HG03432 (cell line): ENCODE data around the gene HDGFL3.

Experiments used
- ATAC-seq: cut with Tn5 transposase; IDR thresholded peaks from one replicate; pipeline ENCODE4 v1.9.1; 2021; ENCODE audit warnings: mild to moderate bottlenecking, moderate library complexity; ENCODE audit not compliant: unreplicated experiment

The HDGFL3 gene

GRCh38 chr15:83132861-83133523, 74.6 kb downstream of the HDGFL3 start:
- no peak for ATAC-seq

GRCh38 chr15:83129791-83130190, 77.8 kb downstream of the HDGFL3 start:
- ATAC-seq: no peak

GRCh38 chr15:83127547-83128150, 80.0 kb downstream of the HDGFL3 start:
- ATAC-seq: no peak

- ATAC-seq: no peak
Measured at GRCh38 chr15:83123529-83123928, 84.1 kb downstream of the HDGFL3 start.

- no peak for ATAC-seq
Measured at GRCh38 chr15:83119968-83120581, 87.5 kb downstream of the HDGFL3 start.

- no peak for ATAC-seq
Measured at GRCh38 chr15:83118968-83119367, 88.7 kb downstream of the HDGFL3 start.

GRCh38 chr15:83118291-83118827, 89.3 kb downstream of the HDGFL3 start:
- no peak for ATAC-seq

- ATAC-seq: peak; percentile 81
Measured at GRCh38 chr15:83115831-83116565, 91.6 kb downstream of the HDGFL3 start.

- ATAC-seq: no peak
Measured at GRCh38 chr15:83115410-83115809, 92.2 kb downstream of the HDGFL3 start.

GRCh38 chr15:83114856-83115255, 92.8 kb downstream of the HDGFL3 start:
- ATAC-seq: no peak

GRCh38 chr15:83113881-83114674, 93.5 kb downstream of the HDGFL3 start:
- no peak for ATAC-seq

- no peak for ATAC-seq
Measured at GRCh38 chr15:83112956-83113299, 94.7 kb downstream of the HDGFL3 start.

- no peak for ATAC-seq
Measured at GRCh38 chr15:83112233-83112955, 95.2 kb downstream of the HDGFL3 start.

- no peak for ATAC-seq
Measured at GRCh38 chr15:83111149-83111548, 96.5 kb downstream of the HDGFL3 start.

- no peak for ATAC-seq
Measured at GRCh38 chr15:83110381-83110780, 97.2 kb downstream of the HDGFL3 start.

GRCh38 chr15:83109532-83109931, 98.1 kb downstream of the HDGFL3 start:
- no peak for ATAC-seq

- peak; percentile 71 for ATAC-seq
Measured at GRCh38 chr15:83108266-83109219, 99.1 kb downstream of the HDGFL3 start.

GRCh38 chr15:83107841-83108181, 99.8 kb downstream of the HDGFL3 start:
- ATAC-seq: peak; percentile 13
